HFFc6 (cell line): ENCODE measurements around the gene NRDE2. TPM values are rescaled to one million over a fixed set of nuclear protein-coding genes. Genes with fewer than 3 reads are reported as not detected.
A peak's percentile ranks its signal among the peaks of the same experiment; 100 is the strongest.

Experiments
- DNase-seq: peaks from one replicate; pipeline ENCODE4 v3.0.0-alpha.2; 2018
- H3K27ac Mint-ChIP-seq: 2 replicates; pipeline ENCODE4 v1.8.0; 2020; ENCODE audit warnings: mild to moderate bottlenecking, mixed read lengths
- H3K27me3 Mint-ChIP-seq: 2 replicates; pipeline ENCODE4 v1.8.0; 2021; ENCODE audit warnings: mild to moderate bottlenecking, moderate library complexity, mixed read lengths; ENCODE audit not compliant: insufficient read depth
- H3K36me3 Mint-ChIP-seq: 2 replicates; pipeline ENCODE4 v1.8.0; 2021; ENCODE audit warnings: low read depth, mixed read lengths
- H3K4me1 Mint-ChIP-seq: 2 replicates; pipeline ENCODE4 v1.8.0; 2020; ENCODE audit warnings: low read depth, mixed read lengths
- H3K4me3 Mint-ChIP-seq: 2 replicates; pipeline ENCODE4 v1.8.0; 2020; ENCODE audit warnings: mild to moderate bottlenecking, moderate library complexity, mixed read lengths
- H3K9me3 Mint-ChIP-seq: 2 replicates; pipeline ENCODE4 v1.8.0; 2020; ENCODE audit warnings: mild to moderate bottlenecking, mixed read lengths
- CTCF ChIP-seq: fragments of 200-600 bp; sonication (generic); IDR thresholded peaks from 2 replicates; pipeline ENCODE4 v1.5.0; 2021; ENCODE audit warnings: antibody characterized with exemption, mild to moderate bottlenecking
- total RNA-seq, 6 experiments: library from RNA; stranded (reverse); fragmentation: NEBNext Ultra II Directional; extraction: Animal tissue kit (Norgen Biotek cat#: 25700); gene quantifications; 2 replicates in 1 of 6; 3 replicates in 5 of 6; pipeline ENCODE4 v1.2.3, GENCODE V29; 2021

NRDE2 gene
- total RNA-seq, 6 experiments from 2014 or later = 7.9 to 12.1 (median 9.8) TPM

DNA sequence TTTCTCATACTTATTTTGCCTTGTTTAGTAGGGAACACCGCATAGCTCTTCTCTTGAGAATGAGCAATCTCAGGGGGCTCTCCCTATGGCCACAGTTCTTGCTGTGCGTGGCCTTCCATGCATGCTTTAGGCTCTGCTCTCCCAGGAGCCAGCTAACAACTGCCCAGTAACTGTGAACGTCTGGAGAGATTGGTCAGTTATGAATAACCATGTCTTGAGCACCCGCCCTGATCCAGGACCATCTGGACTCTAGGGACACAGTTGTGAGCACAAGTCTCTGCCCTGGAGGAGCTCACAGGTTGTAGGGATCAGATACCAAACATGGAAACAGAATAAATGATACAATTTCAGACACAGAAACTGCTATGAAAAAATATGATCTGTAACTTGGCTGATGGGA, 63.3 kb downstream of the NRDE2 start:
- TF ChIP-seq CTCF = no peak
- H3K9me3 Mint-ChIP-seq = no peaks in the 10 kb centered on the region
- no peak overlapping the region for H3K4me3 Mint-ChIP-seq
- no peaks in the 10 kb centered on the region; the same call in 1 of the 2 replicates for H3K27me3 Mint-ChIP-seq
- peaks cover 43% of the 10 kb centered on the region for H3K36me3 Mint-ChIP-seq
- no peak overlapping the region for H3K27ac Mint-ChIP-seq
- no peaks in the 10 kb centered on the region for H3K4me1 Mint-ChIP-seq
- DNase-seq = no peak

GRCh38 chr14:90266441-90267154, 65.1 kb downstream of the NRDE2 start:
- no peaks in the 10 kb centered on the region; the same call in 1 of the 2 replicates for H3K27me3 Mint-ChIP-seq
- no peak for TF ChIP-seq CTCF
- no peaks in the 10 kb centered on the region for H3K4me1 Mint-ChIP-seq
- H3K9me3 Mint-ChIP-seq = no peaks in the 10 kb centered on the region
- no peak overlapping the region for H3K27ac Mint-ChIP-seq
- no peak for DNase-seq
- peaks cover 39% of the 10 kb centered on the region for H3K36me3 Mint-ChIP-seq
- no peak overlapping the region for H3K4me3 Mint-ChIP-seq

- Mint-ChIP-seq H3K27ac (no peak overlapping the region), H3K4me3 (no peak overlapping the region), H3K27me3 (no peaks in the 10 kb centered on the region; the same call in 1 of the 2 replicates), H3K36me3 (peaks cover 34% of the 10 kb centered on the region), H3K9me3 (no peaks in the 10 kb centered on the region), H3K4me1 (peaks cover 1% of the 10 kb centered on the region; the same call in 1 of the 2 replicates)
- no peak for TF ChIP-seq CTCF
- DNase-seq = no peak
Observed at GRCh38 chr14:90263748-90264449, 67.8 kb downstream of the NRDE2 start.

DNA sequence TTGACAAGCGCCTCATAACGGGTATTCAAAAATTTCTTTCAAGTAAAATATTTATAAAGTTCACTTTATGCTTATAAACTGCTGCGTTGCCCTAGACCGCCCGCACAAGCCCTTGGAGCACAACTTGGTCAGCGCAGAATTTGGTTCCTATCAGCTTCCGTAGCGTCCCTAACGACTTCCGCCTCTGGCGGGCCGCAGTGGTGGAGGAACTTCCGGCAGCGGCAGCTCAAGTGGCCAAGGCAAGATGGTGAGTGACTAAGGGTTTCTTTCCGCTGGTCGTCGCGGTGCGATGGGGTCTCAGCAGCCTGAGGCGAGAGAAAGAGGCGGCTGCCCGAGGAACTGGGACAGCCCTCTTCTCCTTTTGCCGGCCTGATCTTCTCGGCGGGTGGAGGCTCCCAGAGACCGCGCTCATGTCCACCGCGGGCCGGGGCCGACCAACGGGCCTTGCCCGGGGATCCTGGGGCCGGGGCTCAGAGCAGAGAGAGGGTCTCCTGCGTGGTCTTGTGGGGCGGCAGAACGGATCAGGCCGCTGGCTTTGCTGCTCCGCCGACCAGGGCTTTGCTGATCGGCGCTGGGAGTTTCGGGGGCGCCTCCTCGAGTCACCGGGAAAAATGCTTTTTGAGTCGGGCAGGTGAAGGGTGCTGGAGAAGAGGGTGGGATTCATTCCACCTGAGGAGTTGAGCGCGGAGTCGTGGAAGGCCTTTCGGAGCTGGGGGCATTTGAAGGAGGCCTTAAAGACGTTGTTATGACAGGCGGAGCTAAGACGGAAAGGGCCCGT, 75.2 kb downstream of the NRDE2 start, which contains the start of gene PSMC1:
PSMC1 (plus strand) TSS at position 200 of the 778 bp plus-strand sequence; CDS start at position 245, 45 bp downstream.
- Mint-ChIP-seq H3K27me3 (peaks cover 5% of the 10 kb centered on the region), H3K4me3 (peak within 1 kb of the TSS; percentile 93), H3K27ac (peak within 1 kb of the TSS; percentile 98), H3K9me3 (peaks cover 12% of the 10 kb centered on the region), H3K4me1 (peaks cover 27% of the 10 kb centered on the region), H3K36me3 (peaks cover 36% of the 10 kb centered on the region)
- peak; percentile 94 for DNase-seq
- peak; percentile 10; the same call in 1 of the 2 replicates for TF ChIP-seq CTCF

- Mint-ChIP-seq H3K27ac (peak overlapping the region; percentile 23; the same call in 1 of the 2 replicates), H3K9me3 (peaks cover 12% of the 10 kb centered on the region), H3K36me3 (peaks cover 29% of the 10 kb centered on the region), H3K27me3 (peaks cover 5% of the 10 kb centered on the region), H3K4me3 (peak overlapping the region; percentile 93), H3K4me1 (peaks cover 27% of the 10 kb centered on the region)
- no peak for TF ChIP-seq CTCF
- no peak for DNase-seq
Observed at GRCh38 chr14:90255871-90256270, 75.9 kb downstream of the NRDE2 start.
